Skin epidermis (tissue), 12 donors: ENCODE measurements around the gene C9orf43.

Experiments used
- H3K27ac ChIP-seq, 21 experiments: fragments of 200-600 bp; sonication (generic) in 11 of 21; one replicate each; pipeline ENCODE4 v1.5.0; 2020; ENCODE audit warnings: mild to moderate bottlenecking in 3 of 21, inconsistent platforms in 2 of 21, moderate library complexity in 2 of 21
- H3K4me3 ChIP-seq, 7 experiments: fragments of 200-600 bp; sonication (generic) in 2 of 7; one replicate each; pipeline ENCODE4 v1.5.0; 2020; ENCODE audit warnings: inconsistent platforms in 2 of 7, mild to moderate bottlenecking in 2 of 7, moderate library complexity in 1 of 7

Gene C9orf43

GRCh38 chr9:113461285-113461684 lies 50.7 kb downstream of the C9orf43 start:
- H3K27ac ChIP-seq: no peak overlapping the region
- H3K4me3 ChIP-seq: no peak overlapping the region

DNA sequence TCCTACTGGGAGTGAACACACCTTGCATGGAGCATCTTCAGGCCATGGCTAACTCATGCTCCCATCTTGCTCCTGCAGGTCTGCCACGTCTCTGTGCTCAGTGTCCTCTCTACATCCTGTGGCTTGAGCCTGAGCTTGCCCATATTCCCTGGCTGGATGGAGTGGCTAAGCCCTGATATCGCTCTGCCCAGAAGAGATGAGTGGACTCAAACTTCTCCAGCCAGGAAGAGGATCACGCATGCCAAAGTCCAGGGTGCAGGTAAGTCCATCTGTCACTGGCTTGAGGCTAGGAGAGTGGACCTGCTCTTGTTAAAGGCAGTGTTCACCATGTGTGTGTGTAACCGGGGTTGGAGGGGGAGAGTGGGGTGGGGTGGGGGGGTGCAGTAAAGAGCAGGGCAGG lies 51.4 kb downstream of the C9orf43 start:
- Histone ChIP-seq H3K27ac (no peak overlapping the region), H3K4me3 (no peak overlapping the region)

DNA sequence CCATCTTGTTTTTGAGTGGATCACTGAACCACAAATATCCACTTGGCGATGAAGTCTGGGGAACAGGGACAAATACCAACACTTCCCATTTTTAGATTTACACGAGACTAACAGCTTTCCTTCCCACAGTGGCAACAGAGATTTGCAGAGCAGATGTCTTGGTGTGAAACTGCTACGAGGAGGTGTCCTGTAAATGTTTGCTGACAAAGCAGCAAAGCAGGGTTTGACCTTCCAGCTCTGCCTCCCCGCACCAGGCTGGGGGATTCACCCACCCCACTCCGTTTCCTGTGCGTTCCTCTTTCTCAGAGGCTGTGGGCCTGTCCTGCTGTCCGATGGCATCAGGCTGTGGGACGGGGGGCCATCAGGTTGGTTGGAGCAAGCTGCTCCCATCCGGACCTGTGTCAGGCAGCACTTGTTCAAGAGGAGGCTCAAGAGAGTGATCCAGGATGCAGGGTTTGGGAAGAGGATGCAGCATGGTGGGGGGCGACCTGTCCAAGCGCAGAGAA lies 52.3 kb downstream of the C9orf43 start:
- no peak overlapping the region for H3K4me3 ChIP-seq
- no peak overlapping the region for H3K27ac ChIP-seq

DNA sequence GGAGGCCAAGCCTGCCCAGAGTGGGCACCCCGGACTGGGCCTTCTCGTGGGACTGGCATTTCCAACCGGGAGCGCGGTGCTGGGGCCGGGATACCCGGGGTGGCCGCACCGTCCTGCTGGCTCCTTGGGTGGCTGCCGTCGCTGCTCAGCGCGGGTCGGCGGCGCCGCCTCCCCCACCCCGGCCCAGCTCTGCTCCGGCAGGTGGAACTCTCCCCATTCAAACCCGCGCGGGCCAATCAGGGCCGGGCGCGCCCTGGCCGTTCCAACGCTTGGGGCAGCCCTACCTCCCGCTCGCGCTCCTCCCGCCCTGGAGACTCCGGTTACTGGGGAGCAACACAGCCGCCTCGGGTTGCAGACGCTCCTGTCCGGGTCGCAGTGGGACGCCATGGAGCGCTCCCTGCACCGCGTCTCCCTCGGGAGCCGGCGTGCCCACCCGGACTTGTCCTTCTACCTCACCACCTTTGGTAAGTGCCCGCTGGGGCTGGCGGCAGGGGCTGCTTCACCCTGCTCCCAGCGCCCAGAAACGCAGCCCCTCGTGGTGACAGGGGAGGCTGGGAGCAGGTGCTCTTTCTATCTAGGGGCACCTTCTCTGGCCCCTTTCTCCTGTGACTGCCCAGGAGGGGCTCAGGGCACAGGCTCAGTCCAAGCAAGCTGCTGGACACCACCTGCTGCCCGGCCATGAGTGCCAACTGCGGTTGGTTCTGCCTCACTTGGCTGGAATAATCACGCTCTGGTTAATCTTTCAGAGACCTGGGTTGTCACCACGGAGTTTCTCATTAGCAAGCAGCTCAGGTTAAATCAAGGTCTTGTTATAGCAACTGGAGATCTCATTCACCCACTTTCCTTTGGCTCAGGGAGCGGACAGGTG lies 53.1 kb downstream of the C9orf43 start, which contains the start of gene RGS3:
TSS of gene RGS3 (plus strand) at position 310 of the 868 bp plus-strand sequence. CDS start at position 386, 76 bp downstream.
- H3K4me3 ChIP-seq: peak within 1 kb of the TSS in 3 of 7 experiments; percentile 19 to 31 (median 31)
- no peak within 1 kb of the TSS for H3K27ac ChIP-seq

DNA sequence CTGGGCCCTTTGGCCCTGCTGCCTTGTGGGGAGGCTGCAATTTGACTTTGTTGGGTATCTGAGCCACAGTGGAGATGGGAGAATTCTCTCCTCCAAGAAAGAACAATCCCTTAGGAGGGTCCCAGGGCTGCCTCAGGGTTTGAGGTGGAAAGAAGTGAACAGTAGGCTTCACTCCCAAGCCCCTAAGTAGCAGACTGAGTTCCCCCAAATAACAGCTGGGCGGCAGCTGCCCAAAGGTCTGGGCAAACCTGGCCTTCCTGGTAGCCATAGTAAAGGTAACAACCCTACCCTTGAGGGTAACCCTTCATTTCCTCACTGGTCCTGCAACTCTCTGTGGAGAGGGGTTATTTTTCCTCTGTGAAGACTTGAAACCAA lies 53.7 kb downstream of the C9orf43 start:
- no peak overlapping the region for H3K27ac ChIP-seq
- peak overlapping the region in 1 of 7 experiments; percentile 31 for H3K4me3 ChIP-seq

- H3K27ac ChIP-seq: no peak overlapping the region
- H3K4me3 ChIP-seq: no peak overlapping the region
These were observed 55.1 kb downstream of the C9orf43 start for GRCh38 chr9:113465599-113466140.

DNA sequence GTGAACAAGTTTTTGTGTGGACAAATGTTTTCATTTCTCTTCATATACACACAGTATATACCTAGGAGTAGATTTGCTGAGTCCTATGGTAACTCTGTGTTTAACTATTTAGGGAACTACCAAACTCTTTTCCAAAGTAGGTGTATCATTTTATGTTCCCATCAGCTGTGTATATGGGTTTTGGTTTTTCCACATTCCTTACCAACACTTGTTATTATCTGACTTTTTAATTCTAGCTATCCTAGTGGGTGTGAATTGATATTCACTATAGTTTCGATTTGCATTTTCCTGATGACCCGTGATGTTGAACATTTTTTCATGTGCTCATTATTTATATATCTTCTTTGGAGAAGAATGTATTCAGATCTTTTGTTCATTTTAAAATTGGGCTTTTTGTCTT lies 56.6 kb downstream of the C9orf43 start:
- H3K27ac ChIP-seq: no peak overlapping the region
- no peak overlapping the region for H3K4me3 ChIP-seq

- peak overlapping the region in 1 of 21 experiments; percentile 2 for H3K27ac ChIP-seq
- no peak overlapping the region for H3K4me3 ChIP-seq
These were observed 58.3 kb downstream of the C9orf43 start for GRCh38 chr9:113468716-113469448.

- H3K27ac ChIP-seq: no peak overlapping the region
- H3K4me3 ChIP-seq: no peak overlapping the region
These were observed 60.6 kb downstream of the C9orf43 start for GRCh38 chr9:113471143-113471542.

- no peak overlapping the region for H3K27ac ChIP-seq
- H3K4me3 ChIP-seq: no peak overlapping the region
These were observed 61.0 kb downstream of the C9orf43 start for GRCh38 chr9:113471566-113471965.

DNA sequence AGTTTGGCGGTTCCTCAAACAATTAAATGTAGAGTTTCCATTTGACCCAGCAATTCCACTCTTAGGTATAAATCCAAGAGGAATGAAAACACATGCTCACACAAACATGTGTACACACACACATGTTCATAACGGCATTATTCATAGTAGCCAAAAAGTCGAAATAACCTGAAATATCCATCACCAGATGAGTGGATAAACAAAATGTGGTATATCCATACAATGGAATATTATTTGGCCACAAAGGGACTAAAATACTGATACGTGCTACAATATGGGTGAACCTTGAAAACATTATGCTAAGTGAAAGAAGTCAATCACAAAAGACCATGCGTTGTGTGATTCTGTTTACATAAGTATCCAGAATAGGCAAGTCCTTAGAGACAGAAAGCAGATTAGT lies 61.7 kb downstream of the C9orf43 start:
- Histone ChIP-seq H3K4me3 (no peak overlapping the region), H3K27ac (no peak overlapping the region)

GRCh38 chr9:113474360-113475028 lies 63.9 kb downstream of the C9orf43 start:
- Histone ChIP-seq H3K4me3 (no peak overlapping the region), H3K27ac (no peak overlapping the region)

GRCh38 chr9:113475031-113475430 lies 64.5 kb downstream of the C9orf43 start:
- H3K4me3 ChIP-seq: no peak overlapping the region
- H3K27ac ChIP-seq: no peak overlapping the region

DNA sequence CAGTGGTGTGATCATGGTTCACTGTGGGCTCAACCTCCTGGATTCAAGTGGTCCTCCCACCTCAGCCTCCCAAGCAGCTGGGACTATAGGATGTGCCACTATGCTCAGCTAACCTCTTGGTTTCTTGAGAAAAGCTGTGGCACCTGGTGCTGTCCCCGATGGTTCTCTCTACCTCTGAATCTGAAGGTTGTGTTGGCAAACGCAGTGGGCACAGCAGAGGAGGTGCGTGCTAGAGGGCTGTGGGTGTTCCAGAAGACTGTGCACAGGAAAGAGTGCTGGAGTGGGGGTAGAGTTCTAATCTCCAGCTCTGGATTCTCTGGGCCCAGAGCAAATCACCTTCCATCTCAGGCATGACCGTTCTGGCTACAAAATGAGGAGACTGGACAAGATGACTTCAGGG lies 65.4 kb downstream of the C9orf43 start:
- no peak overlapping the region for H3K4me3 ChIP-seq
- H3K27ac ChIP-seq: no peak overlapping the region

- no peak overlapping the region for H3K4me3 ChIP-seq
- no peak overlapping the region for H3K27ac ChIP-seq
These were observed 66.0 kb downstream of the C9orf43 start for GRCh38 chr9:113476511-113476916.

- no peak overlapping the region for H3K4me3 ChIP-seq
- no peak overlapping the region for H3K27ac ChIP-seq
These were observed 66.5 kb downstream of the C9orf43 start for GRCh38 chr9:113477058-113477457.

- no peak overlapping the region for H3K27ac ChIP-seq
- no peak overlapping the region for H3K4me3 ChIP-seq
These were observed 67.1 kb downstream of the C9orf43 start for GRCh38 chr9:113477661-113478060.

DNA sequence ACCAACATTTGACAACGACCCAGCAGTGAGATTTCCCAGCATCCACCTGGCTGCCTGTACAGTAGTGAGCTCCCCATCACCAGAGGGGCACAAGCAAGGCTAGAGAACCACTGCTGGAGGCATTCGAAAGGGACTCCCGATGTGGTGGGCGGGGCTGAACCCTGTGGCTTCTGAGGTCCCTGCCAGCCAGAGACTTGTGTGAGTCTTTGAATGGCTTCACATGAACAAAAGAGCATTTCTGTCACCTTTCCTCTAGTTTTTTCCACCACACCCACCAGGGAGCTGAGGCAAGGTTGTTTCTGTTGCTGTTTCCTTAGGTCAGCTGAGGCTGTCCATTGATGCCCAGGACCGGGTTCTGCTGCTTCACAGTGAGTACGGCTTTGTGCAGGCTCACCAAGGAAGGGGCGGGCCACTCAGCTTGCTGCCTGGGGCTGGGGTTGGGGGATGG lies 68.7 kb downstream of the C9orf43 start:
- H3K4me3 ChIP-seq: no peak overlapping the region
- H3K27ac ChIP-seq: no peak overlapping the region
